Glutamatergic neuron (in vitro differentiated cells): Measurements from ENCODE around the gene ZDHHC18. TPM values are rescaled to one million over a fixed set of nuclear protein-coding genes. Genes with fewer than 3 reads are reported as not detected.
"Not testable (repeated sequence)": the region's sequence is repeated elsewhere in the genome, so short reads cannot be mapped to it uniquely, and the experiment has no call there.

Experiments used
- DNase-seq: peaks from one replicate; pipeline ENCODE4 v3.0.0; 2022
- H3K27ac Mint-ChIP-seq: one replicate; pipeline ENCODE4 v1.8.0; 2020; ENCODE audit warnings: mild to moderate bottlenecking, mixed read lengths, inconsistent platforms; ENCODE audit not compliant: unreplicated experiment
- H3K27me3 Mint-ChIP-seq: one replicate; pipeline ENCODE4 v1.8.0; 2020; ENCODE audit warnings: mild to moderate bottlenecking, moderate library complexity, mixed read lengths, inconsistent platforms; ENCODE audit not compliant: unreplicated experiment
- H3K36me3 Mint-ChIP-seq: one replicate; pipeline ENCODE4 v1.8.0; 2020; ENCODE audit warnings: mild to moderate bottlenecking, mixed read lengths, inconsistent platforms; ENCODE audit not compliant: unreplicated experiment
- H3K4me1 Mint-ChIP-seq: one replicate; pipeline ENCODE4 v1.8.0; 2020; ENCODE audit warnings: mild to moderate bottlenecking, low read depth, mixed read lengths, inconsistent platforms; ENCODE audit not compliant: unreplicated experiment
- H3K4me3 Mint-ChIP-seq: one replicate; pipeline ENCODE4 v1.8.0; 2020; ENCODE audit warnings: mild to moderate bottlenecking, mixed read lengths, inconsistent platforms; ENCODE audit not compliant: unreplicated experiment
- H3K9me3 Mint-ChIP-seq: one replicate; pipeline ENCODE4 v1.8.0; 2020; ENCODE audit warnings: mild to moderate bottlenecking, moderate library complexity, mixed read lengths, inconsistent platforms; ENCODE audit not compliant: unreplicated experiment
- total RNA-seq: library from RNA; stranded (reverse); fragmentation: NEBNext Ultra II Directional; extraction: Animal tissue kit (Norgen Biotek cat#: 25700); gene quantifications from one replicate; pipeline ENCODE4 v1.2.1, GENCODE V29; 2021; ENCODE audit not compliant: unreplicated experiment
- TF ChIP-seq, protein P1 (sequence below): fragments of 200-600 bp; sonication (generic); IDR thresholded peaks from one replicate; pipeline ENCODE4 v1.5.0; 2021; ENCODE audit not compliant: partially characterized antibody, unreplicated experiment

The ZDHHC18 gene
- total RNA-seq, 1 donor from 2014 or later = 52.6 TPM

GRCh38 chr1:26831059-26831458 lies 4.6 kb downstream of the ZDHHC18 start:
- H3K4me3 Mint-ChIP-seq = peak overlapping the region; percentile 8
- H3K36me3 Mint-ChIP-seq = no peaks in the 10 kb centered on the region
- H3K4me1 Mint-ChIP-seq = peaks cover 26% of the 10 kb centered on the region
- peaks cover 7% of the 10 kb centered on the region for H3K9me3 Mint-ChIP-seq
- peaks cover 15% of the 10 kb centered on the region for H3K27me3 Mint-ChIP-seq
- DNase-seq = no peak
- TF ChIP-seq, protein P1, sequence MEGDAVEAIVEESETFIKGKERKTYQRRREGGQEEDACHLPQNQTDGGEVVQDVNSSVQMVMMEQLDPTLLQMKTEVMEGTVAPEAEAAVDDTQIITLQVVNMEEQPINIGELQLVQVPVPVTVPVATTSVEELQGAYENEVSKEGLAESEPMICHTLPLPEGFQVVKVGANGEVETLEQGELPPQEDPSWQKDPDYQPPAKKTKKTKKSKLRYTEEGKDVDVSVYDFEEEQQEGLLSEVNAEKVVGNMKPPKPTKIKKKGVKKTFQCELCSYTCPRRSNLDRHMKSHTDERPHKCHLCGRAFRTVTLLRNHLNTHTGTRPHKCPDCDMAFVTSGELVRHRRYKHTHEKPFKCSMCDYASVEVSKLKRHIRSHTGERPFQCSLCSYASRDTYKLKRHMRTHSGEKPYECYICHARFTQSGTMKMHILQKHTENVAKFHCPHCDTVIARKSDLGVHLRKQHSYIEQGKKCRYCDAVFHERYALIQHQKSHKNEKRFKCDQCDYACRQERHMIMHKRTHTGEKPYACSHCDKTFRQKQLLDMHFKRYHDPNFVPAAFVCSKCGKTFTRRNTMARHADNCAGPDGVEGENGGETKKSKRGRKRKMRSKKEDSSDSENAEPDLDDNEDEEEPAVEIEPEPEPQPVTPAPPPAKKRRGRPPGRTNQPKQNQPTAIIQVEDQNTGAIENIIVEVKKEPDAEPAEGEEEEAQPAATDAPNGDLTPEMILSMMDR = no peak
- peak overlapping the region; percentile 4 for H3K27ac Mint-ChIP-seq

DNA sequence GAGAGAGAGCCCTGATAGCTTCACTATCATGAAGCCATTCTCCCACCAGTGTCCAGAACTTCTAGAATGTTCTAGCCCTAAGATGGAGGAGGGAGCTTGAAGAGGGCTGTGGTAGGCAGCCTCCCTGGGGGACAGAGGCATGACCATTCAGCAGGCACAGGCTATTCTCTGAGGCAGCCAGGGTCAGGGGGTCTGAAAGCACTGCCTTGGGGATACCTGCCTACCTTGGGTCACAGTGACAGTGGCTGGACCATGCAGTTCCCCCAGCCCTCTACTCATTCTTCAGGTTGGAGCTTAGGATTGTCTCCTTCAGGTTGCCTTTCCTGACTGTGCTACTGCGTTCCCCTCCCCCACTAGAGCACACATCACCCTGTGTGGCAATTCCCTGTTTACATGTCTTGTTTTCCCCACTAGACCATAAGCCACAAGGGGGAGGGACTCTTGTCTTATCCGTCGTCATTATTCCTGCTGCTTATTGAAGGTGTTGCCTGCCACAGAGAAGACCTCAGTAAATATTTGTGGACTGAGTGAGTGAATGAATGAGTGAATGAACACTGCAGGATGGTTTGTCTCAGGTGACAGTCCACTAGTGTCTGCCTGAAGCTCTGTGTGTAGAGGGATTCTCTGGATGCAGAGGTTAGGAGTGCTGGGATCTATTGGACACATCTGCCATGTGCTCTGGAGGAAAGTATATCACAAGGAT lies 5.2 kb downstream of the ZDHHC18 start:
- Mint-ChIP-seq H3K27me3 (peaks cover 16% of the 10 kb centered on the region), H3K9me3 (peaks cover 6% of the 10 kb centered on the region), H3K4me3 (no peak overlapping the region), H3K27ac (no peak overlapping the region), H3K36me3 (no peaks in the 10 kb centered on the region), H3K4me1 (peaks cover 26% of the 10 kb centered on the region)
- DNase-seq = no peak
- TF ChIP-seq, protein P1 = no peak

- TF ChIP-seq, protein P1 = no peak
- DNase-seq = no peak
- Mint-ChIP-seq H3K4me3 (no peak overlapping the region), H3K27ac (no peak overlapping the region), H3K4me1 (peaks cover 25% of the 10 kb centered on the region), H3K36me3 (no peaks in the 10 kb centered on the region), H3K27me3 (peaks cover 15% of the 10 kb centered on the region), H3K9me3 (peaks cover 6% of the 10 kb centered on the region)
Observed at GRCh38 chr1:26832249-26832960, 5.9 kb downstream of the ZDHHC18 start.

DNA sequence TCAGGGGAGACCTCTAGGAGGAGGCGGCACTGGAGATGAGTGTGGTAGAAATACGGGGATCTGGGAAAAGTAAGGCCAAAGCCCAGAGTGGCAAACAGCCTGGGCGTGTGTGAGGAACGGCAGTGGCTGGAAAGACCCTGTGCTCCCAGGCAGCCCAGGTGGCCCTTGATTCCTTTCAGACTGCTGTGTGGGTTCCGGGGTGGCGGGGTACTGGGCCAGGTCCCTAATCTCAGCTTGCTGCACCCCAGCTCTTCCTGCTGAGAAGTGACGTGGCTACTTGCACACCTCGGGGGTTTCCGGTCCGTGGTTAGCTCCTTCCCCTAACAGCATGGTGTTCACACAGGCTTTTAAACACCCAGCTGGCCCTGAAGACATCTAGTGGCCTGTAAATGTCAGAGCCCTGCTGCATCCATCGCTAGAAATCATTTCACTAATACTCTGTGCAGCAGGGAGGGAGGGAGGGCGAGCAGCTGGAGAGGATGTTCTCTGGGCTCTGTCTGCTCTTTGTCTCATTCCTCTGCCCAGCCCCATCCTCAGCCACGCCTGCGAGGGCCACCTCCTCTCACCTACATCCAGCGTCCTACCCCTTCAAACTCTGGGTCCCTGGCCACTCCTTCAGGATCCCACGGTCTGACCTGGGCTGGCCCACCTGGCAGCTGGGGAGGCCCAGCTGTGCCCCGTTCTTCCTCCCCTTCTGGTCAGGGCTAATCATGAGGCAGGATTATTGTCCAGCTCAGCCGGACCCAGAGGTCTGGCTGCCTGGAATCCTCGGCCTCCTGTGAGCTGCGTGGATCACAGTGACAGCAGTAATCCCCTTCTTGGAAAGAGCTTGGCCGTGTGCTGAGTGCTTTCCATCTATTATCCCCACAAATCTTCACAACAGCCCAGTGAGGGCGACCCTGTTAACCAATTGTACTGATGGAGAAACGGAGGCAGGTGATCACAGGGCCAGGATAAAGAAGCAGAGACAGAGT lies 7.2 kb downstream of the ZDHHC18 start:
- TF ChIP-seq, protein P1 = no peak
- Mint-ChIP-seq H3K4me1 (peaks cover 20% of the 10 kb centered on the region), H3K9me3 (peaks cover 1% of the 10 kb centered on the region), H3K27ac (no peak overlapping the region), H3K4me3 (no peak overlapping the region), H3K27me3 (peaks cover 13% of the 10 kb centered on the region), H3K36me3 (no peaks in the 10 kb centered on the region)
- no peak for DNase-seq

GRCh38 chr1:26837665-26838064 lies 11.2 kb downstream of the ZDHHC18 start:
- H3K27me3 Mint-ChIP-seq, H3K27ac Mint-ChIP-seq, H3K4me3 Mint-ChIP-seq, H3K9me3 Mint-ChIP-seq, H3K36me3 Mint-ChIP-seq, DNase-seq, H3K4me1 Mint-ChIP-seq: not testable (repeated sequence)
